PC-3 (cell line): ENCODE results near the gene SYT1.

Experiments used
- CTCF ChIP-seq: fragments of 300-600 bp; sonication (generic); conservative IDR thresholded peaks from 2 replicates; pipeline ENCODE4 v1.5.1; 2017; ENCODE audit warnings: antibody characterized with exemption, low read depth, mild to moderate bottlenecking, low read length
- EZH2phosphoT487 ChIP-seq: fragments of 300-600 bp; sonication (generic); IDR thresholded peaks from 2 replicates; pipeline ENCODE4 v1.6.1; 2018; ENCODE audit warnings: mild to moderate bottlenecking, antibody characterized with exemption, low read length, borderline replicate concordance

GRCh38 chr12:79073506-79073905, 208.9 kb downstream of the SYT1 start:
- TF ChIP-seq CTCF, result no peak
- TF ChIP-seq EZH2phosphoT487, result no peak
